GM20431 (cell line): ENCODE measurements around the gene RANBP1.

ENCODE experiments used
- in situ Hi-C: fragments of 300-500 bp; cut with MseI, MboI; formaldehyde crosslinking; loops from one replicate; pipeline ENCODE4 v1.15.0; 2020; ENCODE audit warnings: low sequenced_read_pairs; ENCODE audit not compliant: unreplicated experiment

The RANBP1 gene

GRCh38 chr22:20118300-20119020 is 2.6 kb downstream of the RANBP1 start:
- in situ Hi-C loops: no loop called here

- in situ Hi-C loops: no loop called here
Observed at GRCh38 chr22:20121856-20122415, 6.0 kb downstream of the RANBP1 start.

- in situ Hi-C loops: no loop called here
Observed at GRCh38 chr22:20123366-20124082, 7.6 kb downstream of the RANBP1 start.

GRCh38 chr22:20124083-20124787 is 8.3 kb downstream of the RANBP1 start:
- in situ Hi-C loops: no loop called here

- in situ Hi-C loops: no loop called here
Observed at GRCh38 chr22:20125201-20126174, 9.6 kb downstream of the RANBP1 start.

GRCh38 chr22:20126284-20127029 is 10.6 kb downstream of the RANBP1 start:
- in situ Hi-C loops: no loop called here

- in situ Hi-C loops: no loop called here
Observed at GRCh38 chr22:20127318-20127868, 11.5 kb downstream of the RANBP1 start.

GRCh38 chr22:20127869-20128618 is 12.1 kb downstream of the RANBP1 start:
- in situ Hi-C loops: no loop called here

- in situ Hi-C loops: no loop called here
Observed at GRCh38 chr22:20128619-20128901, 12.7 kb downstream of the RANBP1 start.

GRCh38 chr22:20128902-20129746 is 13.2 kb downstream of the RANBP1 start:
- in situ Hi-C loops: no loop called here

- in situ Hi-C loops: no loop called here
Observed at GRCh38 chr22:20129747-20130014, 13.8 kb downstream of the RANBP1 start.

- in situ Hi-C loops: no loop called here
Observed at GRCh38 chr22:20130319-20130718, 14.4 kb downstream of the RANBP1 start.

GRCh38 chr22:20130731-20131596 is 15.1 kb downstream of the RANBP1 start:
- in situ Hi-C loops: no loop called here

GRCh38 chr22:20131597-20131858 is 15.6 kb downstream of the RANBP1 start, which contains the start of gene ZDHHC8:
Gene ZDHHC8 (plus strand): TSS chr22:20131804. CDS start chr22:20131948, 144 bp downstream.
- in situ Hi-C loops: no loop called here

- in situ Hi-C loops: no loop called here
Observed at GRCh38 chr22:20131859-20132685, 16.2 kb downstream of the RANBP1 start.

GRCh38 chr22:20132686-20133246 is 16.9 kb downstream of the RANBP1 start:
- in situ Hi-C loops: no loop called here
